Naive thymus-derived CD8-positive, alpha-beta T cell (primary cell): ENCODE measurements around the gene RELL1. TPM values are rescaled to one million over a fixed set of nuclear protein-coding genes. Genes with fewer than 3 reads are reported as not detected.
A peak's percentile ranks its signal among the peaks of the same experiment; 100 is the strongest.

Experiments used
- ATAC-seq, 2 donors: fragments of 150-1000 bp; cut with Tn5 transposase in 1 of 2; sonication (Bioruptor Pico), chemical (Tn5 transposase) in 1 of 2; 1 replicate in 1 of 2; 2 replicates in 1 of 2; pipeline ENCODE4 v1.10.0; 2021; ENCODE audit warnings: mild to moderate bottlenecking in 2 of 2, moderate library complexity in 2 of 2
- POLR2A ChIA-PET: fragments of 350-600 bp; sonication (Branson Sonifier 250); formaldehyde crosslinking; loops from one replicate; lab custom pipeline; 2021; ENCODE audit warnings: antibody characterized with exemption; lab: Charles Lee
- DNase-seq, 10 donors: peaks; one replicate each; pipeline versions ENCODE4 v3.0.0 to v3.0.0-alpha.2; 2020 to 2022
- H3K27ac Mint-ChIP-seq, 10 donors: one replicate each; pipeline ENCODE4 v1.8.0; 2020 to 2022; ENCODE audit warnings: mild to moderate bottlenecking in 10 of 10, mixed read lengths in 10 of 10, moderate library complexity in 4 of 10, inconsistent platforms in 1 of 10
- H3K27me3 Mint-ChIP-seq, 5 donors: one replicate each; pipeline ENCODE4 v1.8.0; 2021 to 2022; ENCODE audit warnings: mixed read lengths in 5 of 5
- H3K36me3 Mint-ChIP-seq, 3 donors: one replicate each; pipeline ENCODE4 v1.8.0; 2020 to 2022; ENCODE audit warnings: mixed read lengths in 3 of 3, mild to moderate bottlenecking in 2 of 3, inconsistent platforms in 1 of 3
- H3K4me1 Mint-ChIP-seq, 4 donors: one replicate each; pipeline ENCODE4 v1.8.0; 2021 to 2022; ENCODE audit warnings: mixed read lengths in 4 of 4
- H3K4me3 Mint-ChIP-seq, 10 donors: one replicate each; pipeline ENCODE4 v1.8.0; 2020 to 2022; ENCODE audit warnings: mild to moderate bottlenecking in 10 of 10, mixed read lengths in 10 of 10, moderate library complexity in 6 of 10, inconsistent platforms in 1 of 10
- H3K9me3 Mint-ChIP-seq, 9 donors: one replicate each; pipeline ENCODE4 v1.8.0; 2020 to 2022; ENCODE audit warnings: mixed read lengths in 9 of 9, mild to moderate bottlenecking in 3 of 9, inconsistent platforms in 1 of 9, moderate library complexity in 1 of 9
- polyA plus RNA-seq, 3 donors: library from polyadenylated mRNA; unstranded; fragments of 300-500 nt; fragmentation: Illumina TruSeq; gene quantifications; one replicate each; pipeline ENCODE4 v1.2.3, GENCODE V29; 2021
- total RNA-seq, 8 experiments: library from RNA in 2 of 8; stranded (reverse) in 2 of 8; gene quantifications; one replicate each; pipeline ENCODE4 v1.2.3 and lab custom pipeline; 2021 to 2026

Gene RELL1
- total RNA-seq: 10 to 100 TPM; 27.2 to 27.9 TPM
- polyA plus RNA-seq: 1 to 10 TPM; 5.7 to 6.6 (median 5.8) TPM
- 39.7 to 72.0 (median 58.0) reads per million in 6 experiments for total RNA-seq (lab: John Stamatoyannopoulos, UW)

GRCh38 chr4:37686373-37687193, at the start of gene RELL1:
RELL1 (minus strand) TSS chr4:37686376; CDS start chr4:37686287, 89 bp downstream.
- peaks cover 20 to 43% (median 38%) of the 10 kb centered on the region in 4 donors for H3K4me1 Mint-ChIP-seq
- H3K4me3 Mint-ChIP-seq: peak within 1 kb of the TSS; percentile 91 to 97 (median 94)
- peak within 1 kb of the TSS; percentile 87 to 100 (median 97) for H3K27ac Mint-ChIP-seq
- no peaks in the 10 kb centered on the region for H3K9me3 Mint-ChIP-seq
- peak; percentile 80 to 83 for ATAC-seq
- peaks cover 0 to 6% (median 0%) of the 10 kb centered on the region in 3 donors for H3K36me3 Mint-ChIP-seq
- DNase-seq: peak; percentile 95 to 99 (median 98)
- POLR2A ChIA-PET: interaction anchor here (0.7 to 1.6 kb wide), 5 partner anchors 24 to 1772 kb away, joined by 3 to 4 read pairs (median 3); partner anchors contain the start of genes LIAS, PGM2 and RPL9
- H3K27me3 Mint-ChIP-seq: no peaks in the 10 kb centered on the region

- POLR2A ChIA-PET: no interaction called here
- DNase-seq: no peak
- no peaks in the 10 kb centered on the region for H3K4me1 Mint-ChIP-seq
- H3K4me3 Mint-ChIP-seq: no peak overlapping the region
- H3K36me3 Mint-ChIP-seq: no peaks in the 10 kb centered on the region
- no peak for ATAC-seq
- H3K27ac Mint-ChIP-seq: no peak overlapping the region
- H3K9me3 Mint-ChIP-seq: no peaks in the 10 kb centered on the region
- no peaks in the 10 kb centered on the region for H3K27me3 Mint-ChIP-seq
Observed at GRCh38 chr4:37735578-37735977, 49.4 kb upstream of the RELL1 start.

- POLR2A ChIA-PET: no interaction called here
- H3K27me3 Mint-ChIP-seq: no peaks in the 10 kb centered on the region
Observed at GRCh38 chr4:37734989-37735388, 48.8 kb upstream of the RELL1 start.

GRCh38 chr4:37733240-37733867, 47.2 kb upstream of the RELL1 start:
- Mint-ChIP-seq H3K36me3 (no peaks in the 10 kb centered on the region), H3K4me1 (peaks cover 0 to 2% (median 0%) of the 10 kb centered on the region in 4 donors), H3K4me3 (no peak overlapping the region), H3K9me3 (no peaks in the 10 kb centered on the region), H3K27ac (no peak overlapping the region), H3K27me3 (no peaks in the 10 kb centered on the region)
- POLR2A ChIA-PET: no interaction called here
- ATAC-seq (no peak), DNase-seq (no peak)

More at GRCh38 chr4:37734989-37735388, 48.8 kb upstream of the RELL1 start:
- no peak overlapping the region for H3K4me3 Mint-ChIP-seq
- H3K36me3 Mint-ChIP-seq: no peaks in the 10 kb centered on the region
- DNase-seq (no peak), ATAC-seq (no peak)
- no peak overlapping the region for H3K27ac Mint-ChIP-seq
- no peaks in the 10 kb centered on the region for H3K4me1 Mint-ChIP-seq
- no peaks in the 10 kb centered on the region for H3K9me3 Mint-ChIP-seq

- H3K4me1 Mint-ChIP-seq: peaks cover 0 to 8% (median 5%) of the 10 kb centered on the region in 4 donors
- no peaks in the 10 kb centered on the region for H3K36me3 Mint-ChIP-seq
- H3K4me3 Mint-ChIP-seq: no peak overlapping the region
- no peaks in the 10 kb centered on the region for H3K9me3 Mint-ChIP-seq
- ATAC-seq (no peak), DNase-seq (no peak)
- POLR2A ChIA-PET: no interaction called here
- H3K27ac Mint-ChIP-seq: peak overlapping the region in 1 of 10 donors; percentile 39
- H3K27me3 Mint-ChIP-seq: no peaks in the 10 kb centered on the region
Observed at GRCh38 chr4:37732526-37733186, 46.5 kb upstream of the RELL1 start.

GRCh38 chr4:37729649-37730004, 43.5 kb upstream of the RELL1 start:
- H3K27me3 Mint-ChIP-seq: no peaks in the 10 kb centered on the region
- H3K27ac Mint-ChIP-seq: peak overlapping the region in 1 of 10 donors; percentile 22
- no peaks in the 10 kb centered on the region for H3K36me3 Mint-ChIP-seq

DNA sequence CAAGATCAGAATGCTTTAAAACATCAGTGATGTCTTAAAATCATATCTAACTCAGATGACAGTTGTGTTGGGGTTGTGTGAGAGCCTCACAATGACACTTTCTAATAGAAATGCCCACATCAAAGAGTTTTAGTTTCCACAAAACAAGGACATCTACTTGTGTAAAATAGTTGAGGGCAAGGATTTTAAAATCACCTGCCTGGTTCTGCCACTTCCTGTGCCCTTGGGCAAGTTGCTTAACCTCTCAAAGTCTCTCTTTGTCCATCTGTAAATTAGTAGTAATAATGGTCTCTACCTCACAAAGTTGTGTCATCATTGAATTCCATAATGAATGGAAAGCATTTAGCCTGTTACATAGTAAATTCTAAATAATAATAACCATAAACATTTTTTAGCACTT, 41.9 kb upstream of the RELL1 start:
- ATAC-seq (no peak), DNase-seq (no peak)
- H3K4me3 Mint-ChIP-seq: no peak overlapping the region
- no peaks in the 10 kb centered on the region for H3K36me3 Mint-ChIP-seq
- no peaks in the 10 kb centered on the region for H3K27me3 Mint-ChIP-seq
- no peak overlapping the region for H3K27ac Mint-ChIP-seq
- POLR2A ChIA-PET: no interaction called here
- peaks cover 1 to 14% (median 9%) of the 10 kb centered on the region in 4 donors for H3K4me1 Mint-ChIP-seq
- no peaks in the 10 kb centered on the region for H3K9me3 Mint-ChIP-seq

More at GRCh38 chr4:37729649-37730004, 43.5 kb upstream of the RELL1 start:
- H3K4me1 Mint-ChIP-seq: peaks cover 0 to 11% (median 8%) of the 10 kb centered on the region in 4 donors
- no peak overlapping the region for H3K4me3 Mint-ChIP-seq
- no peaks in the 10 kb centered on the region for H3K9me3 Mint-ChIP-seq
- no peak for DNase-seq
- ATAC-seq: no peak
- POLR2A ChIA-PET: interaction anchor here (1.4 kb wide), 1 partner anchor 36 kb away, joined by 3 read pairs; no protein-coding TSS in a partner anchor

DNA sequence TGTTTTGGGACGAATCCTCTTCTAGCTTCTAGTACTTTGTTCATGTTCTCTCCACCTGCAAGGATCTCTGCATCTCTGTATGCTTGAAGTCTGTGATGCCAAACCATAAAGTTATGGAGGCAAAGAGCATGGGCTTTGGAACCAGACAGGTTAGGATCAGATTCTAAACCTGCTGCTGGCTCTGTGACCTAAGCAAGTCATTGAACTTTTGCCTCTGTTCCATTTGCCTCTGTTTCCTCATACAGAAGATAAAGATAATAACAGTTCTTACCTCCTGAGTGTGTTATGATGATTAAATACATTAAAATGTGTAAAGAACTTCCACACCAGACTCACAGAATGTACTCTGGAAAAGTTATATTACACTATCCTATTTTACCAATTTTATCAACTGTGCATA, 41.5 kb upstream of the RELL1 start:
- no peak overlapping the region for H3K4me3 Mint-ChIP-seq
- DNase-seq (no peak), ATAC-seq (no peak)
- no peaks in the 10 kb centered on the region for H3K36me3 Mint-ChIP-seq
- H3K27me3 Mint-ChIP-seq: no peaks in the 10 kb centered on the region
- no peak overlapping the region for H3K27ac Mint-ChIP-seq
- POLR2A ChIA-PET: no interaction called here
- H3K9me3 Mint-ChIP-seq: no peaks in the 10 kb centered on the region
- peaks cover 5 to 18% (median 13%) of the 10 kb centered on the region in 4 donors for H3K4me1 Mint-ChIP-seq

- no peaks in the 10 kb centered on the region for H3K27me3 Mint-ChIP-seq
- ATAC-seq: no peak
- H3K4me3 Mint-ChIP-seq: no peak overlapping the region
- no peak for DNase-seq
- H3K27ac Mint-ChIP-seq: no peak overlapping the region
- no peaks in the 10 kb centered on the region for H3K36me3 Mint-ChIP-seq
- H3K4me1 Mint-ChIP-seq: peaks cover 12 to 28% (median 21%) of the 10 kb centered on the region in 4 donors
- no peaks in the 10 kb centered on the region for H3K9me3 Mint-ChIP-seq
- POLR2A ChIA-PET: no interaction called here
Observed at GRCh38 chr4:37726666-37727065, 40.5 kb upstream of the RELL1 start.

- no peak overlapping the region for H3K4me3 Mint-ChIP-seq
- no peaks in the 10 kb centered on the region for H3K27me3 Mint-ChIP-seq
- H3K9me3 Mint-ChIP-seq: no peaks in the 10 kb centered on the region
- no peaks in the 10 kb centered on the region for H3K36me3 Mint-ChIP-seq
- no peak for ATAC-seq
- DNase-seq: no peak
- H3K4me1 Mint-ChIP-seq: peaks cover 12 to 28% (median 21%) of the 10 kb centered on the region in 4 donors
- POLR2A ChIA-PET: no interaction called here
- H3K27ac Mint-ChIP-seq: no peak overlapping the region
Observed at GRCh38 chr4:37725718-37726117, 39.5 kb upstream of the RELL1 start.

DNA sequence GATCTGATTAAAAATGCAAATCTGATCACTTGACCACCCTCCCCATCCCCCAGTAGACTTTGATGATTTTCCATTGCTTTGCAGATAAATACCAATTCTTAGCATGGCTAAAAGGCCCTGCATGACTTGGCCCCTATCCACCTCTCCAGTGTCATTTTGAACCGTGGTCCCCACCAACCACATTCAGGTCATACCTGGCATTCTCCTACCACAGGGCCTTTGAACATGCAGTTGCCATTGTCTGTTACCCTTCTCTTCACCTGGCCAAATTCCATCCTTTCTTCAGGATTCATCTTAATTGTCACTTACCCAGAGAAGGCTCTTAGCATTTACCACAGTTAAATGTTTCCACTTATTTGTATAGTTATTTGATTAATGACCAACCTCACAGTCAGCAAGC, 36.9 kb upstream of the RELL1 start:
- Mint-ChIP-seq H3K9me3 (no peaks in the 10 kb centered on the region), H3K27me3 (peaks cover 0 to 2% (median 0%) of the 10 kb centered on the region in 5 donors), H3K27ac (peak overlapping the region in 1 of 10 donors; percentile 66), H3K4me1 (peaks cover 12 to 27% (median 19%) of the 10 kb centered on the region in 4 donors), H3K36me3 (no peaks in the 10 kb centered on the region), H3K4me3 (no peak overlapping the region)
- DNase-seq: no peak
- no peak for ATAC-seq
- POLR2A ChIA-PET: no interaction called here

DNA sequence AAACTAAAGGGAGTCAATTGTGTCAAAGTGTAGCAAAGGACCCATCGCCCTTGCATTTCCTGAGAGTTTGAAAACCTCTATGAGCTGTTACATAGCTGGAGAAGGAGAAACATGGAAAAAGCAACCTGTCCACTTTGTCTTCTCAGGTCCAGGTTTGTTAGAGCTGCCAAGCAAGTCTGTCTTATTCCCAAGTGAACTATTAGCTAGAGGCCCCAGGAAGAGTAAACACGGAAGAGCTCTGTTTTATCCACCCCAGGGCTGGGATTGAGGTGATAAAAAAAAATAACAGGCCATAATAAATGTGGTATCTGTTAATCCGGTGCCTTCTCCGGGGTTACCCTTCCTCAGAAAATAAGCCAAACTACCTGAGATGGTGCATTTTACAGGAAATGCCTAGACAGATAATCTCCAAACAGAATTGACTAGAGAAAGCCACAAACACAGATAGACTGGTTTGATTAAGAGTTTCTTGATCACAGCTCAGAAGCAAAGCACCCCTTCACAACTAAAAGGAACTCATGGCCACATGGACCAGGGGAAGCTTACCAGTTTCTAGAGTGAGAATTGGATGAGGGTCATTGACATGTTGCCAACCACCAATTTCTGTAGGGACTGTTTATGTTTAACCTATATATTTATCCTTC, 35.9 kb upstream of the RELL1 start:
- POLR2A ChIA-PET: interaction anchor here (0.6 to 0.8 kb wide), 2 partner anchors 17 to 36 kb away, joined by 3 to 4 read pairs; partner anchors contain the start of gene RELL1
- no peak for ATAC-seq
- Mint-ChIP-seq H3K27ac (peak overlapping the region in 6 of 10 donors; percentile 31 to 80 (median 54)), H3K4me3 (no peak overlapping the region), H3K36me3 (no peaks in the 10 kb centered on the region), H3K9me3 (no peaks in the 10 kb centered on the region), H3K27me3 (peaks cover 0 to 2% (median 0%) of the 10 kb centered on the region in 5 donors), H3K4me1 (peaks cover 12 to 17% (median 13%) of the 10 kb centered on the region in 4 donors)
- peak in 2 of 10 donors; percentile 4 to 6 for DNase-seq
